ENCODE results near the gene MAPK13. TPM values are rescaled to one million over a fixed set of nuclear protein-coding genes. Genes with fewer than 3 reads are reported as not detected.

MAPK13 gene
- total RNA-seq, 3 donors from 2014 or later (not counting 1 experiment from before 2014, with no cell fraction given): 39.4 to 52.1 (median 49.9) TPM

DNA sequence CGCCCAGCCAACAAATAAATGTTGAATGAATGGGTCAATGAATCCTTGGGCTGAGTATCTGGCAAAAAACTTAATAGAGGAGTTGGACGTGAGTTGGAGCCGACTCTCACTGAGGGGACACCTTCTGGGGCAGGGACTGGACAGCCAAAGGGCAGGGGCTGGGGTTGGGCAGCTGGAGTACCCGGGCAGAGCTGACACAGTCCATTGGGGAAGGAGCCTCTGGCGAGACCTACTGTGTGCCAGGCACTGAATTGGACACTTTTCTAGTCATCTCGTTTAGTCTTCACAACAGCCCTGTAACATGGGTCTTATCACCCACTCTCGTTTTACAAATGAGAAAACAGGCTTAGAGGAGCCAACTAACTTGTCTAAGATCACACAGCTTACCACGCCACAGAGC, 4.7 kb upstream of the MAPK13 start:
- H3K27me3 Mint-ChIP-seq (ENCODE audit: low read depth in 2 of 2): no peaks in the 10 kb centered on the region
- H3K36me3 ChIP-seq (ENCODE audit: control insufficient read depth, insufficient read depth, low read length): no peaks in the 10 kb centered on the region
- 87% methylated on average over 8 of the region's 8 CpGs for WGBS (ENCODE audit: insufficient coverage)
- intact Hi-C loops (cut with micrococcal nuclease): no loop called here
- H3K9me3 ChIP-seq (ENCODE audit: control insufficient read depth, insufficient read depth, low read length): no peaks in the 10 kb centered on the region
- peaks cover 79% of the 10 kb centered on the region for H3K4me1 ChIP-seq (ENCODE audit: control insufficient read depth, insufficient read depth, low read length)
- H3K4me3 ChIP-seq (ENCODE audit: low read length): no peak overlapping the region
- DNase-seq: no peak
- TF ChIP-seq CTCF (IDR thresholded peaks at IDR 0.05): no peak
- H3K27ac Mint-ChIP-seq: peak overlapping the region; percentile 33 to 68
- no peaks in the 10 kb centered on the region for H3K27me3 ChIP-seq (ENCODE audit: control insufficient read depth, insufficient read depth, low read length)
- no peaks in the 10 kb centered on the region for H3K36me3 Mint-ChIP-seq
- no peaks in the 10 kb centered on the region for H3K9me3 Mint-ChIP-seq
- H3K4me1 Mint-ChIP-seq: peaks cover 53 to 90% of the 10 kb centered on the region in 2 donors
- ATAC-seq: no peak
- no peak overlapping the region for H3K27ac ChIP-seq (ENCODE audit: low read length)
- H3K4me3 Mint-ChIP-seq: no peak overlapping the region

DNA sequence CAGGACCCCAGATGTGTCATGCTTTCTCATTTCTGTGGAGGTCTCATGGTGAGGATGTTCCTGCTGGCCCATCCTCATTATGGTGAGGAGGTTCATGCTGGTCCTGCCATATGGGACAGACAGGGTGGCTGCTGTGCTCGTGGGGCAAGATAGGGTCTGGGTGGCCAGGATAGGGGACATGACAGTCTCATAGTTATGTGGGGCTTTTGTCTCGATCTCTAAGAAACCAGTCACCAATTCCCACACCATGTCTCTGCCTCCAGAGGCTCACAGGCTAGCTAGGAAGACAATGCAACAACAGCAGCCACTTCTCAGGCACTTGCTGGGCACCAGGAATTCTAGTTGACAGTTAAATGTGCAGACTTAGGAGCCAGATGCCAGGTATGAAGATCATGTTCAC, 4.2 kb upstream of the MAPK13 start:
- Mint-ChIP-seq H3K27me3 (ENCODE audit: low read depth in 2 of 2) (no peaks in the 10 kb centered on the region), H3K9me3 (no peaks in the 10 kb centered on the region), H3K4me3 (peak overlapping the region; percentile 6), H3K4me1 (peaks cover 48 to 90% of the 10 kb centered on the region in 2 donors), H3K27ac (peak overlapping the region; percentile 33 to 68), H3K36me3 (no peaks in the 10 kb centered on the region)
- Histone ChIP-seq H3K36me3 (ENCODE audit: control insufficient read depth, insufficient read depth, low read length) (no peaks in the 10 kb centered on the region), H3K27ac (ENCODE audit: low read length) (no peak overlapping the region), H3K9me3 (ENCODE audit: control insufficient read depth, insufficient read depth, low read length) (no peaks in the 10 kb centered on the region), H3K27me3 (ENCODE audit: control insufficient read depth, insufficient read depth, low read length) (no peaks in the 10 kb centered on the region), H3K4me3 (ENCODE audit: low read length) (no peak overlapping the region), H3K4me1 (ENCODE audit: control insufficient read depth, insufficient read depth, low read length) (peaks cover 79% of the 10 kb centered on the region)
- 88% methylated on average over 2 of the region's 2 CpGs for WGBS (ENCODE audit: insufficient coverage)
- DNase-seq: no peak
- ATAC-seq: no peak
- intact Hi-C loops (cut with micrococcal nuclease): no loop called here
- no peak for TF ChIP-seq CTCF (IDR thresholded peaks at IDR 0.05)

DNA sequence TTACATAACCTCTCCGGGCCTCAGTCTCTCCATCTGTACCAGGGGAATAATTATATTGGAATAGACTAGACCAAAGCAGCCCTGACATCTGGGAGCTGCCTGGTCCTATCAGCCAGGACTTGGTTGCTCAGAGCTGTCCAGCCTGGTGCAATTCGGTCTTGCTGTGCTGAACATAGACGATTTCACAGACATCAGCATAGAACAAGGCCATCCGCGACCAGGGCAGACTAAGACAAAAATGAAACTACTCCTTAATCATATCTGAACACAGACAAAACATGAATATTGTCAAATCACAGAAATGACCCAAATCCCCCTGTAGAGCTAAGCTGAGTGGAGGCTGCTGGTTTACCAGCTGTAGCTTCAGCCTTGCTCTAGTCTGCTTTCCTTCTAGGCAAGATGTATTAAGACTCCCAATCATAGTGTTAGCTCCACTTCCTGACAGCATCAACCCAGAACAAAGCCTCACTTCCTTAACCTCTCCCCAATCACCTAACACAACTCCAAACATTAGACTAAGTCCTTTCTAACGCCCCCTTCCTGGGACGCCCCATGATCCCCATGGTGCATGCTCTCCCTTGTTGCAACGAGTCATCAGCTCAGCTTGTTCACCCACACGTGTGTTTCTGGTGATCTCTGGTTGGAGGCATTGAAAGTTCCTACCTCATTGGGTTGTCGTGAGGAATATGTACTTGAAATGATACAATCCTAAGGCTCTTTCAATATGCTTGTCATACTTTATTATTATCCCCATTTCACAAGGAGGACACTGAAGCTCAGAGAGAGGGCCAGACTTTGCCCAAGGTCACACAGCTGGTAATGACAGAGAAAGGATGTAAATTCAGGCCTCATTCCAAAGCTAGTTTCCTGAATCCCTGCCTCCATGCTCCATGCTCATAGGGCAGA, 3.5 kb upstream of the MAPK13 start:
- no peaks in the 10 kb centered on the region for H3K36me3 ChIP-seq (ENCODE audit: control insufficient read depth, insufficient read depth, low read length)
- no peaks in the 10 kb centered on the region for H3K9me3 Mint-ChIP-seq
- peaks cover 45 to 90% of the 10 kb centered on the region in 2 donors for H3K4me1 Mint-ChIP-seq
- no peak for TF ChIP-seq CTCF (IDR thresholded peaks at IDR 0.05)
- no peaks in the 10 kb centered on the region for H3K9me3 ChIP-seq (ENCODE audit: control insufficient read depth, insufficient read depth, low read length)
- H3K36me3 Mint-ChIP-seq: no peaks in the 10 kb centered on the region
- H3K4me3 Mint-ChIP-seq: peak overlapping the region; percentile 6
- H3K27ac ChIP-seq (ENCODE audit: low read length): peak overlapping the region; percentile 4
- H3K27me3 Mint-ChIP-seq (ENCODE audit: low read depth in 2 of 2): no peaks in the 10 kb centered on the region
- peak in 1 of 2 donors; percentile 33 for DNase-seq
- intact Hi-C loops (cut with micrococcal nuclease): no loop called here
- no peaks in the 10 kb centered on the region for H3K27me3 ChIP-seq (ENCODE audit: control insufficient read depth, insufficient read depth, low read length)
- peaks cover 79% of the 10 kb centered on the region for H3K4me1 ChIP-seq (ENCODE audit: control insufficient read depth, insufficient read depth, low read length)
- H3K4me3 ChIP-seq (ENCODE audit: low read length): no peak overlapping the region
- 59% methylated on average over 9 of the region's 10 CpGs for WGBS (ENCODE audit: insufficient coverage)
- H3K27ac Mint-ChIP-seq: peak overlapping the region; percentile 33 to 68
- no peak for ATAC-seq

Measured in natural killer cell (primary cell).